Measurements from ENCODE around the gene HYAL3.
"Not testable (repeated sequence)": the region's sequence is repeated elsewhere in the genome, so short reads cannot be mapped to it uniquely, and the experiment has no call there.

DNA sequence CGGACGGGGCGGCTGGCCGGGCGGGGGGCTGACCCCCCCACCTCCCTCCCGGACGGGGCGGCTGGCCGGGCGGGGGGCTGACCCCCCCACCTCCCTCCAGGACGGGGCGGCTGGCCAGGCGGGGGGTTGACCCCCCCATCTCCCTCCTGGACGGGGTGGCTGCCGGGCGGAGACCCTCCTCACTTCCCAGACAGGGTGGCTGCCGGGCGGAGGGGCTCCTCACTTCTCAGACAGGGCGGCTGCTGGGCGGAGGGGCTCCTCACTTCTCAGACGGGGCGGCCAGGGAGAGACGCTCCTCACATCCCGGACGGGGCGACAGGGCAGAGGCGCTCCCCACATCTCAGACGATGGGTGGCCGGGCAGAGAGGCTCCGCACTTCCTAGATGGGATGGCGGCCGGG, 12.8 kb upstream of the HYAL3 start:
- TF ChIP-seq, protein P1, sequence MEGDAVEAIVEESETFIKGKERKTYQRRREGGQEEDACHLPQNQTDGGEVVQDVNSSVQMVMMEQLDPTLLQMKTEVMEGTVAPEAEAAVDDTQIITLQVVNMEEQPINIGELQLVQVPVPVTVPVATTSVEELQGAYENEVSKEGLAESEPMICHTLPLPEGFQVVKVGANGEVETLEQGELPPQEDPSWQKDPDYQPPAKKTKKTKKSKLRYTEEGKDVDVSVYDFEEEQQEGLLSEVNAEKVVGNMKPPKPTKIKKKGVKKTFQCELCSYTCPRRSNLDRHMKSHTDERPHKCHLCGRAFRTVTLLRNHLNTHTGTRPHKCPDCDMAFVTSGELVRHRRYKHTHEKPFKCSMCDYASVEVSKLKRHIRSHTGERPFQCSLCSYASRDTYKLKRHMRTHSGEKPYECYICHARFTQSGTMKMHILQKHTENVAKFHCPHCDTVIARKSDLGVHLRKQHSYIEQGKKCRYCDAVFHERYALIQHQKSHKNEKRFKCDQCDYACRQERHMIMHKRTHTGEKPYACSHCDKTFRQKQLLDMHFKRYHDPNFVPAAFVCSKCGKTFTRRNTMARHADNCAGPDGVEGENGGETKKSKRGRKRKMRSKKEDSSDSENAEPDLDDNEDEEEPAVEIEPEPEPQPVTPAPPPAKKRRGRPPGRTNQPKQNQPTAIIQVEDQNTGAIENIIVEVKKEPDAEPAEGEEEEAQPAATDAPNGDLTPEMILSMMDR (IDR thresholded peaks at IDR 0.05) = not testable (repeated sequence)
- not testable (repeated sequence) for TF ChIP-seq EZH2 (IDR thresholded peaks at IDR 0.05; ENCODE audit: borderline replicate concordance, insufficient read depth, low read depth, low read length, poor library complexity, severe bottlenecking)

Data from B cell (primary cell).